ENCODE measurements around the gene KIF21B.
"Not testable (repeated sequence)": the region's sequence is repeated elsewhere in the genome, so short reads cannot be mapped to it uniquely, and the experiment has no call there.

KIF21B gene

DNA sequence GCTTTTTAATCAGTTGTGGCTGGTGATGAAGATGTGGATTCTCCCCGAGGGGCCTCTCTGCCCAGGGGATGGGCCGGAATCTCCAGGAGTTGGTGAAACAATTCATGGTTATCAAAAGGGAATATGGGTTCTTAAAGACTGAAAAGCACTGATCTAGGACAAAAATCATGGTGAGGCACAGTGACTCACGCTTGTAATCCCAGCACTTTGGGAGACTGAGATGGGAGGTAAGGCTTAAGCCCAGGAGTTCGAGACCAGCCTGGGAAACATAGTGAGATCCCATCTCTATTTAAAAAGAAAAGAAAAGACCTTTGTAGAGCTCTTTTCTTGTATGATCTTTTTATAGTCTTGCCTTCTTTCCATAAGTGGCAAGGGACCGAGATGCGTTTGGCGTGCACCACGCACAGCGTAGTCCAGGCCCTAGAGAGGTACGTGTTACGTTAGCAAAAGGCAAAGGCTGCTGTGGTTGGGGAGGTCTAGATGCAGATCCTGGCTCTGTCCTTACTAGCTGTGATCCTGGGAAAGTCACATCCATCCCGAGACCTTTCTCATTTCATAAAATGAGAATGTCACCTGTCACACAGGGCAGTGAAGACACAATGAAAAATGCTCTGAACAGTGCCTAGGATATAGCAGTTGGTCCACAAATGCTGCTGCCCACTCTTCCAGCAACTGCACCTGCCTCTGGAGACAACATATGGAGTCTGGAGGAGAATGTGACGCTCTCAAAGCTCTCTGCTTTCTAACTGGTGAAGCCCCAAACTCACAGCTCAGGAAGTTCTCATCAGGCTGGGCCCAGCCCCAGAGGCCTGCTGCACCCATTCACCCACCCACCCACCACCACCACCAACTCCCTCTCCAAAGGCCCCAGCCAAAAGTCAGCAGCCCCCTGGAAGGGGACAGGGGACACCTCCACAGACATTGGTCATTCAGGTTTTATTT, 54.8 kb downstream of the KIF21B start:
- DNase-seq: no peak

DNA sequence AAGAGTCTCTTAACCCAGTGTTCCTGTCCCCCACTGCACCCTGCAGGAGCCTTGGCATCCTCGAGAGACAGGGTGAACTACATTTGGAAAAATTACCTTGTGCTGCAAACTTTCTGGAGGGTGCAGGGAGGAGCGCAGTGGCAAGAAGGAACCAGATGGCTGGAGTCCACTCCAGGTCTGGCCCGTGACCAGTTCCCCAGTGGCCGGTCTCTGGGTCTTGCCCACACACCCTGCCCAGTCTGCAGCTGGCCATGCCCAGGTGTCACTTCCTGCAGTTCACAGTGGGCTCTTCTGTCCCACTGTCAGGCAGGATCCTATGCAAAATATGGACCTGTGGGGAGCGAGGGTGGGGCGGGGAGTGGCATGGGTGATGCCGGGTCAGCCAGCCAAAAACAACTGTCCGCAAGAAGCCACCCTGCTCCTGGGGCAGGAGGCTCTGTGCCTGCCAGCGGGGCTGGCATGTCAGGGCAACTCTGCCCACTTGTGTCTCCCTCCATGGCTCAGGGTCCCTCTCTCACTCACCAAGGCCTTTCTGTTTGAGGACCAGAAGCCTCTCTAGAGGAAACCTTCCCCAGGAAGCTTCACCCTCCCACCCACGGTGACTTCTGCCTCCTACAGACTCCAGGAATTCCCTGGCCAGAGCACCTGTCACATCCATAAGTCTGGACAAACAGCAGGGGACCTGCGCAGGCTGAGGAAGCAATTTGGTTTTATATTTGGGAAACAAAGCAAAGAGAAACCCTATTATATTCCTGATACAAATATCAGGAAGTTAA, 55.6 kb downstream of the KIF21B start:
- no peak for DNase-seq

DNA sequence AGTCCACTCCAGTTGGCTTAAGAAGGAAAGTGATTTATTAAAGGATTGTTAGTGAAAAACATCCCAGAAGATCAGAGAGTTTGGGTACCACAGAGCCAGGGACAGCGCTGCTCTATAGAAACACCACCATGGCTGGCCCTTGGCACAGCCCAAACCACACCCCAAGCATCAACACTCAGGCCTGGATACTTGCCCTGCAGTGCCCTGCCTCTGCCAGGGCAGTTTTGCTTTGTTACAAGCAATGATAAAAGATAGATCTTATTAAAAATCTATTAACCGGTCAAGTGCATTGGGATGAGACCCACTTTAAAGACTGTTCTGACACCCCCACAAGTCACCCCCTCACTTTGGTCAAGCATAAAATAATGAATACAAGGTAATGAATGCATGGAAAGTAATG, 56.6 kb downstream of the KIF21B start:
- DNase-seq: no peak

DNA sequence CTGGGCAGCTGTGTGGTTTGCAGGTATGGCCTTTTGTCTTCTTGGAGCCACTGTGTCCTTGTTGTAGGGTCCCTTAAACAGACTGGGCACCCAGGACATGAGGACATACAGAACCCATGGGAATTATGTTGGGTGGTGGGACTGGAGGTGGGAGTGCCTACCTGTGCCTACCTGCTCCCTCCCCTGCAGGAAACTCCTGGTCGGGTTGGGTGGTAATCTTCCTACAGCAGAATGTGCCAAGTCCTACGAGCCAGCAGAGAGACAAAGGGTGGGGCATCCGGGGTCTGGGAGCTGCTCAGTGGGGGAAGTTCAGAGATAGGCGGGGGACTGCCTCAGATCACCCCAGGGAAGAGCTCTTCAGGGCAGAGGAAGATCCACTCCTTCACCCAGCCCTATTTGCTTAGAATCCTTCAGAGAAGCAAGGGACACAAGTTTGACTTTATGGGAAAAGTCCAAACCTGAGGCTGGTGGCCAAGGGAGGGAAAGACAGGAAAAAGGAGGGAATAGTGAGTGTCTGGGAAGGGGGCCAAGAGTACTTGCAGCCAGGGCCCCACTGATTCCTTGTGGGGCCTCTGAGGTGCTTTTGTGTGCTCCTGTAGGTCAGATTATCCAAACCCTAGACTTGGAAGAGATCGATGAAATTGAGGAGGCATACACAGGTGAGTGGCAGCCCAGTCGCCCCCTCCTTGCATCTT, 58.3 kb downstream of the KIF21B start:
- DNase-seq: no peak

DNA sequence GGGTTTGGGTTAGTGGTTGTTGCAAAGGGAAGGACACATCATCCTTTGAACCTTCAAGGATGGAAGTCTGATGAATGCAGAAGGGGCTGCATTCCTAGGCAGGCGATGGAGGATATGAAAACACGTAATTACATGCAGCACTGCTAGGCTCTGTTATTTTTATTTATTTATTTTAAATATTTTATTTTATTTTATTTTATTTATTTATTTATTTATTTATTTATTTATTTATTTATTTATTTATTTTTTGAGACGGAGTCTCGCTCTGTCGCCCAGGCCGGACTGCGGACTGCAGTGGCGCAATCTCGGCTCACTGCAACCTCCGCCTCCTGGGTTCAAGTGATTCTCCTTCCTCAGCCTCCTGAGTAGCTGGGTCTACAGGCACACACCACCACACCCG, 59.6 kb downstream of the KIF21B start:
- DNase-seq: not testable (repeated sequence)

DNA sequence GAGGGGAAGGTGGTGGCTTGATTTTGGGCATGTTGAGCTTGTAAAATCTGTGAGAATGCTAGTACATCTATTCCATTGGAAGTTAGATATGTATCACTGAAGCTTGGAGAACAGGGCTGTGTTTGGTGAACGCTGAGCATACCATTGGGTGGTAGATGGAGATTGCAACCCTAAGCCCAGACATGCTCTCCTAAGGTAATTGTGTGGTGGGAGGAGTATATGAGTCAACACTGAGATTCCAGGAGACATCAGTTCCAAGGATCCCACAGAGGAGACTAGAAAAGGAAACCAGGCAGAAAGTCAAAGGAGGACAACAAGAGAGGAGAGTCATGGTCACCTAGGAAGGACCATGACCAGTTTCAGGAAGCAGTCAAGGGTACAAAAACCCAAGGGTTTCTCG, 60.4 kb downstream of the KIF21B start:
- no peak for DNase-seq

DNA sequence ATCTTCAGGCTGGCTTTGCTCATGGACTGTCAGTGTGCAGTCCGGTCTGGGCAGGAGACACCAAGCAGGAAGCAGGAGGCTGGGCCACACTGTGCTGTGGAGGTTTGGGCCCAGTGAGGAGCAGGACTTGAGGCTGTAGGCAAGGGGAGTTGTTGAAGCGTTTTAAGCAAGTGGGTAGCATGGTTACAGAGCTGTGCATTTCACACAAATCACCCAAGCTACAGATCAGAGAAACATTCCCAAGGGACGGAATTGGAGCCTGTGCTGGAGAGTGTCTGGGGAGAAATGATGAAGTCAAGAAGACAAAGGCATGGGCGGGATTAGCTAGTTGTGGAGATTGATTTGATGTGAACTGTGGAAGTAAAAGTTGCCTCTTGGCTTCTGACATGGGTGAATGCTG, 60.9 kb downstream of the KIF21B start:
- no peak for DNase-seq

DNA sequence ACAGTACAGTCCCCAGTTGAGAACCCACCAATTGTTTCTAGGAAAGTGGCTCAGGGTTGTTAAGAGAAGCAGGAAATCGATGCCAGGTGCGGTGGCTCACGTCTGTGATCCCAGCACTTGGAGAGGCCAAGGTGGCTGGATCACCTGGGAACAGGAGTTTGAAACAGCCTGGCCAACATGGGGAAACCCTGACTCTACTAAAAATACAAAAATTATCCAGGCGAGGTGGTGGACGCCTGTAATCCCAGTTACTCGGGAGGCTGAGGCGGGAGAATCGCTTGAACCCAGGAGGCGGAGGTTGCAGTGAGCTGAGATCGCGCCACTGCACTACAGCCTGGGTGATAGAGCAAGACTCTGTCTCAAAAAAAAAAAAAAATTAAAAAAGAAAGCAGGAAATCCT, 61.4 kb downstream of the KIF21B start:
- DNase-seq: not testable (repeated sequence)

DNA sequence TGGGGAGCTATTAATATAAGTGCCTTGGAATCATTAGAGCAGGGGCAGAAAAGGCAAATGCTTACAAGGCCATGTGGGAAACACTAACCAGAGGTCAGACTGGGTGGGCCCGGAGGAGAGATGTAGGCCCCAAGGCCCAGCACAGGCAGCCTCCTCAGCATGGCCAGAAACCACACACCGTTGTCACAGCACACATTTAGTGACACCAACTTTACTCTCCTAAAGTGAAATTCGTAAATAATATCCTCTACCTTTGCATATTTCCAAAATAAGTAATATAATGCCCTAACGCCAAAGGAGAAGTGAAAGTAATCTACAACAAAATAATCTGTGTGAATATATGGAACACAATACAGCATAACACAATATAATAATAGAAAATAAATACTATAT, 62.6 kb downstream of the KIF21B start:
- no peak for DNase-seq

DNA sequence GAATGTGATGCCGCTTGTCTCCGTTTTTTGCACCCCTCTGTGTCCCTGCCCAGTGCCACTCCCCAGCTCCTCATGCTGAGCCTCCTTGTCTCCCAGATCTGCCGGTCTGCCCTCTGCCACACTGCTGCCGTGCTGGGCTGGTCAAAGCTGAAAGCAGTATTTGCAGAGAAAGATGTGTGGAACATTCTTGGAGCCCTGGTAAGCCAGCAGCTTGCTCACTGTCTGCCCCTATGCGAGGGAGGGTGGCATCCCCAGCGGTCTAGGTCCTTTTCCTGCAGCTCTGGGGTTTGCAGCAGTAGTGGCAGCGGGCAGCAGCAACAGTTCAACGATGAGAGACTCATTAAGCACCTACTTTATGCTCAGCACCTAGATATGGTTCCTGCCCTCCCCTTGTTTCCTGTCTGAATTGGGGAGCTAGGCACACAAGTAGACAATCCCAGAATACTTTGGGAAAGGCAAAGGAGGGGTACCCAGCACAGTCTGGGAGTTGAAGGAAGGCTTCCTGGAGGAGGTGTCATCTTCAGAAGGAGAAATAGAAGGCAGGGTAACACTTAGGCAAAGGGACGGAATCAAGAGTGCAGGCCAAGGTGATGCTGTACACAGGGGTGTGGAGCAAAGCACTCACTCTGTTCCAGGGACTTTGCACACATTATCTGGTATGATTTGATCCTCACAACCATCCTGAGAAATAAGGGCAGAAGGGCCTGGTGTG, 63.1 kb downstream of the KIF21B start:
- DNase-seq: no peak

DNA sequence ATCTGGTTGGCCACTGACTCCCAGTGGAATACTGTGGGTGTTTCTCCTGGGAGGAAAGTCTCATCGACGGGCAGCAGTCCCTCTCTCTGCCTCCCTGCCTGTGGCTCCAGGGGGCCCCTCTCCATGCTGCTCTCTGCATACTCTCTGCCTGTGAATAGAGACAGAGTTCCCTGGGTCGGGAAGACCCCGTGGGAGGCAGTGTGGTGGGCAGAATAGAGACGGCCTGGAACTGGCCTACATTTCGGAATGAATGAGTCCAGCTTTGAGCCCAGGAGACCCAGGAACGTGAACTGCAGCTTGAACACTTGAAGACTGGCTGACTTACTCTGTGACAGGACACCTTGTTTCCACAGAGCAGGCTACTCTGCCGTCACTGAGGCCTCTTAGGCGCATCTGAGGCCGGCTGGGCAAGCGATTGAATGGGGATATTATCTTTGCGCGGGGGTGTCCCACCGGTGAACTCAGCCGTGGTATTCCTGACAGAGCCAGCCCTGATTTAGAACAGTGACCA, 64.0 kb downstream of the KIF21B start:
- no peak for DNase-seq

DNA sequence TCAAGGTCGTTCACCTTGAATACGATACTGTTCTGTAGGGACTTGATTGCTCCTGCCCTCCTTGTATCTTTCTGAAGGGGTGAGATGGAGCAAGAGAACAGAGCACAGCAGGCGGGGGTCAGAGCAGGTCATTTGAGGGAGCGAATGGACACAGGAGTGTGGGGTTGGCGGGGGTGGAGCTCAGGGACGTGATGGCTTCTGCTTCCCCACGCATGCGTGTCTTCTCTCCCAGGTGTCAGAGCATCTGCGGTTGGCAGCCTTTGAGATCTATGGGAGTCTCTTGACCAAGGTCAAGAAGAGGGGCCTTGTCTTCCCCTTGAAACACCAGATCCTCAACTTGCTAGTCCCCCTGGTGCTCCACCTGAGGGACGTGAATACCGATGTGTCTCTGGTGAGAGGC, 64.9 kb downstream of the KIF21B start:
- no peak for DNase-seq

DNA sequence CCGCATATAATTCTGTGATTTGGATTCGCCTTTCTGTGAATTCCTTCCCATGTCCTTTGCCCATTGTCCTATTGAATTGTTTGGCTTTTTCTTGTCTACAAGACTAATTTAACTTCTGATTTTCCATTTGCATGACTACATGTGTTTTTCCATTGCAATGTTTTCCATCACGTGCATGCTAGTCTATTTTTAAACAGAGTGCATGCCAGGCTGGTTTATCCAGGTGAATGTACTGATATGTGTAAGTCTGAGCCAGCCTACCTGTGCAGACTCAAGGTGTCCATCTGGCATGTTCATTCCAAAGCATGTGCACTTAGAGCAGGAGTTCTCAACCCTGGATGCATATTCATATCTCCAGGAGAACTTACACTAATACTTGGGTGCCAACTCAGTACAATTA, 69.1 kb downstream of the KIF21B start:
- no peak for DNase-seq

DNA sequence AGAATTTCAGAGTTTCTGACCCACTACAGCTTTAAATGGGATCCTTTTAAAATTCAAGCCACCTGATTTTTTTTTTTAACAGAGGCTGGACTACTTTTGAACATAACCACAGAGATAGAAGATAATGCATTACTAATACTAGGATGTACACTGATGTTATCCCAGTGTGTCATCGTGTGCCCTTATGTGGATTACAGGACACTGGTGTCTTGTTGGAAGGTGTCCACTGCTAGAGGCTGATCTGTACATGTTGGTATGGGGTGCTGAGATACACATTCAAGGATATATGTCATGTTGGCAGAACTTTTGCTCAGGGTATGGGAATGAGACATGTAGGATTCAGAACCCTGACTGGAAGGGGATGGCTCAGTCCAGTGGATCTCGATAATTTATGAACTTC, 72.5 kb downstream of the KIF21B start:
- DNase-seq: no peak

DNA sequence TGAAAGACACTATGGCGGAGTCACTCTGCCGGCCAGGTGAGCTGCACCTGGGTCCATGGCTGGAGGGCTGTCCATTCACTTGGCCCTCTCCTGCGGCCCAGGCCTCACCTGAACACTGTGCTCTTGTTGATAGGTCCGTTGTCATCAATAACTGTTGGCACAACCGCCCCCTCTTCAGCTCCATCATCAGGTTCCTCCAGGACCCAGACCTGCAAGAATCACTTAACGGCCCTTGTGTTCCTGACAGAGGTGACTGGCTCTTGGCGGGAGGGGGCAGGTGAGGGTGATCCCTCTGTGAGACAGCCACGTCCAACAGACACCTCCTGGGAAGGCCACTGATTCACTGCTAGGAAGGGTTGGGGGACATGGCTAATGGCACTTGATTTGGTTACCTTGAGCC, 73.9 kb downstream of the KIF21B start:
- DNase-seq: no peak

DNA sequence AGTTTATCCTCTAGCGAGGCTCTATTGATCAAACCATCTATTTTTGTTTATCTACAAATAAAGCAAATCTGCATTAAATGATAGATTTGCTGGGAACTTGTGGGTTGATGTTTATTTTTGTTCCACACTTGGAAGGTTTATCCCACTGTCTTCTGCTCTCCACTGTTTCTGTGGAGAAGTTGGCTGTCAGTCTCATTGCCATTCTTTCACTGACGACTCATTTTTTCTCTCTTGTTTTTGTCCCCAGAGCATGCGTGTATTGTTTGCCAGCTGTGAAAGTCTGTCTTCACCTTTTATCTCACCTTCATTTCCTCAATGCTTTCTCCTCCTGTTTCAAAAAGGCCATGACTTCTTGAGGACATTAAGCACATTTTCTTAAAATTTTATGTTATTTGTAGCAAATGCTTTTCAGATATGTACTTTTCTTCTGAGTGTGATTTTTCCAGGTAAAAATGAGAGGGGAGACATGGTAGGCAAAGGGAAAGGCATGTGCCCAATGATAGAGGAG, 76.4 kb downstream of the KIF21B start:
- no peak for DNase-seq

DNA sequence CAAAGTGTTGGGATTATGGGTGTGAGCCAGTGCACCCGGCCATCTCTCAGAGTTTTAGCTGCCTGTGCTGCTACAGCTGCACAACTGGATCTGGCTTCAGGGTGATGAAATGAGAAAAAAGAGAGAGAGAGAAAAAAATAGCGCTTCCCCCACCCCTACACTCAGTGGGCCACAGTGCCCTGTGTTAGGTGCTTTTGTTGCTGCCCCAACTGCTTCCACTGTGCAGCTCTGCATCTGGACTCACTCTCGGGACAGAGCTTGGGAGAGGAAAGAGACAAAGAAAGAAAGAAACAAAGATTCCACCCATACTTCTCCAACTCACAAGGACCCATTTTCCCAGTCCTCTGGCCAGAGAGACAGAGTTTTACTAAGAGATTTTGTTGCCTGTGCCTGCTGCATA, 78.4 kb downstream of the KIF21B start:
- no peak for DNase-seq

DNA sequence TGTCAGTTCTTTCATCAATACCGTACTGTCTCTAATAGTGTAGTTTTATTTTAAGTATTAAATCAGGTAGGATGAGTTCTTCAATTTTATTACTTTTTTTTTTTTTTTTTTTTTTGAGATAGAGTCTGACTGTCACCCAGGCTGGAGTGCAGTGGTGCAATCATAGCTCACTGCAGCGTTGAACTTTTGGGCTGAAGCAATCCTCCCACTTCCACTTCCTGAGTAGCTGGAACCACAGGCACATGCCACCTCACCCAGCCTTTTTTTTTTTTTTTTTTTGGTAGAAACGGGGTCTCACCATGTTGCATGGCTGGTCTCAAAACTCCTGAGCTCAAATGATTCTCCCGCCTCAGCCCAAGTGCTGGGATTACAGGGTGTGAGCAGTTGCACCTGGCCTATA, 84.6 kb downstream of the KIF21B start:
- DNase-seq: no peak

DNA sequence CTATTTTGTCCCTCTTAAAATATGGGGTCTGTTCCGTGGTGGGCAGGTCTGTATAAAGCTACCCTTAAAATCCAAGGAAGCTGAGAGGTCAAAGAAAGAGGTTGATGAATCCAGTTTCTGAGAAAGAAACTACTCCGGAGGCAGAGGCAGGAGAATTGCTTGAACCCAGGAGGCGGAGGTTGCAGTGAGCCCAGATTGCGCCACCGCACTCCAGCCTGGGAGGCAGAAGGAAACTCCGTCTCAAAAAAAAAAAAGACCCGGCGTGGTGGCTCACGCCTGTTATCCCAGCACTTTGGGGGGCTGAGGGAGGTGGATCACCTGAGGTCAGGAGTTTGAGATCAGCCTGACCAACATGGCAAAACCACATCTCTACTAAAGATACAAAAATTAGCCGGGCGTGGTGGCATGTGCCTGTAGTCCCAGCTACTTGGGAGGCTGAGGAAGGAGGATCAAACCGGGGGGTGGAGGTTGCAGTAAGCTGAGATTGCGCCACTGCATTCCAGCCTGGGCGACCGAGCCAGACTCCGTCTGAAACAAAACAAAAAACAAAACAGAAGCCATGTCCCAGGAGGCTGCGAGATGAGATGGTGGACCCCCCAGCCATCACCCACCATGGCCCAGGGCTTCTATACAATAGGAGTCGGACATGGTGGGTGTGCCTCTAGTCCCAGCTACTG, 88.1 kb downstream of the KIF21B start:
- not testable (repeated sequence) for DNase-seq

DNA sequence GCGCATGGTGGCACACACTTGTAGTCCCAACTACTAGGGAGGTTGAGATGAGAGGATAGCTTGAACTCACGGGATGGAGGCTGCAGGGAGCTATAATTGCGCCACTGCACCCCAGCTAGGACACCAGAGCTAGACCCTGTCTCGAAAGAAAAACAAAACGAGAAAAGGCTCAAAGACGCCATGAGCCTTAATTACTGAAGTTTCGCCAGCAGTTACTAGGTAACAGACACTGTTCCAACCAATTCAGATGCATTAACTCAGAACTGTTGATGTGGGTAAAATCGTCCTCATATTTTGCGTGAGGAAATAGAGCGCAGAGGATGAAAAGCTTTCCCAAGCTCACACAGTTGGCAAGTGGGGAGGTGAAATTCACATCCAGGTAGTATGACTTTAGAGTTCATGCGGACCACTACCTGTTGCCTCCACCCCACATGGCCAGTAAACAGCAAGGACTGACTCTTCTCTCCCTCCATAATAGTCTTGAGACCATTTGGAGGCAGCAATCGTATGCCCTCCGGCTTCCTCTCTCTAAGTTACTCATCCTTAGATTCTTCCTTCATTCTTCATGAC, 88.8 kb downstream of the KIF21B start:
- DNase-seq: no peak

DNA sequence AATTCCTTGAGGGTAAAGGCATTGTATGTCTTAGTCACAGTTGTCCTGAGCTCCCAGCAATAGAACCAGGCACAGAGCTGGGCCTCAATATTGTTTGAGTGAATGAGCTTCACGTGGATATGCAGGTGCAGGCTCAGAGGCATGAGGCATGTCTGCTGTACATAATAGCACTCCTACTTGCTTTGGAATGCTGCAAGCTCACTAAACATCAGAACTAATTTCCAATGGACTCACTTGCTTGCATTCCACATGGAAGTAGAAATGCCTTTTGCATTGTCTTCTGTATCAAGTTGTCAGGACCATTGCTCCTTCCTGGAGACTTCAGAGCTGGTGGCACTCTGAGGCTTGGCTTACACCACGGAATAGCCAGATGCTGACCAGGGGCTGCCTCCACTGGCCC, 91.7 kb downstream of the KIF21B start:
- no peak for DNase-seq

DNA sequence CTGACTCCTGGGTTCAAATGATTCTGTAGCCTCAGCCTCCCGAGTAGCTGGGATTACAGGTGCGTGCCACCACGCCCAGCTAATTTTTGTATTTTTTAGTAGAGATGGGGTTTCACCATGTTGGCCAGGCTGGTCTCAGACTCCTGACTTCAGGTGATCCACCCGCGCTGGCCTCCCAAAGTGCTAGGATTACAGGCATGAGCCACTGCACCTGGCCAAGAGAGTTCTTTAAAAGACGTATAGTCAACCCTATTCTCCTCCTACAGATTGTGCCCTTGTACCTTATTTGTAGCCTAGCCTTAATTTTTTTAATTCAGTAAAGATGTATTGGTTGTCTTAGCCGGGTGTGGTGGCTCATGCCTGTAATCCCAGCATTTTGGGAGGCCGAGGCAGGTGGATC, 93.2 kb downstream of the KIF21B start:
- DNase-seq: not testable (repeated sequence)

Data from CD4-positive, alpha-beta T cell treated with Interleukin-4 for 4 hours (primary cell).